SK-N-SH (cell line): ENCODE measurements around the gene MECP2.

ENCODE experiments used
- CTCF ChIP-seq: fragments of 200-600 bp; sonication (generic); IDR thresholded peaks from 2 replicates; pipeline ENCODE4 v1.6.1; 2017; ENCODE audit warnings: antibody characterized with exemption, mild to moderate bottlenecking, moderate library complexity
- EZH2phosphoT487 ChIP-seq: fragments of 200-600 bp; sonication (generic); IDR thresholded peaks from 2 replicates; pipeline ENCODE4 v1.6.1; 2017; ENCODE audit warnings: low read depth, mixed run types, mild to moderate bottlenecking, antibody characterized with exemption, moderate library complexity, borderline replicate concordance
- FOXJ3 ChIP-seq: sonication (generic); formaldehyde crosslinking; IDR thresholded peaks from 2 replicates; pipeline ENCODE4 v1.5.1; 2020; ENCODE audit warnings: mild to moderate bottlenecking, missing genetic modification reagents
- MAX ChIP-seq: IDR thresholded peaks from 2 replicates; pipeline ENCODE4 v1.4.0; 2012; ENCODE audit warnings: low read depth
- MXI1 ChIP-seq: IDR thresholded peaks from 2 replicates; pipeline ENCODE4 v1.6.1; 2012; ENCODE audit warnings: mild to moderate bottlenecking, low read depth, low read length, improper control_type of control experiment
- PBX3 ChIP-seq: IDR thresholded peaks from 2 replicates; pipeline ENCODE4; 2012
- RFX5 ChIP-seq: IDR thresholded peaks from 2 replicates; pipeline ENCODE4 v1.6.1; 2012; ENCODE audit warnings: mild to moderate bottlenecking, improper control_type of control experiment, low read length
- SMC3 ChIP-seq: IDR thresholded peaks from 2 replicates; pipeline ENCODE4 v1.6.1; 2012; ENCODE audit warnings: low read depth, low read length, improper control_type of control experiment
- TEAD4 ChIP-seq: IDR thresholded peaks from 2 replicates; pipeline ENCODE4 v1.4.0; 2012; ENCODE audit warnings: mild to moderate bottlenecking, borderline replicate concordance; ENCODE audit not compliant: insufficient read depth

- TF ChIP-seq CTCF: no peak
- peak; percentile 96 for TF ChIP-seq PBX3
- no peak for TF ChIP-seq RFX5
- TF ChIP-seq FOXJ3: no peak
- no peak for TF ChIP-seq MXI1
- no peak for TF ChIP-seq EZH2phosphoT487
- no peak for TF ChIP-seq TEAD4
- no peak for TF ChIP-seq SMC3
- no peak for TF ChIP-seq MAX
Observed at GRCh38 chrX:154097589-154098541, at the start of gene MECP2.
